ENCODE data around the gene KRTAP22-1.

- TF ChIP-seq CTCF (IDR thresholded peaks at IDR 0.05) (no peak), POLR2A (IDR thresholded peaks at IDR 0.05) (no peak)
These were observed 45.8 kb upstream of the KRTAP22-1 start for GRCh38 chr21:30555095-30555494.
